Stimulated activated CD4-positive, alpha-beta T cell treated with anti-CD3 and anti-CD28 coated beads, Interleukin-1b, Interleukin-23, amount 100 ng/mL, for 24 hours (primary cell): ENCODE data around the gene SNTB2.
A peak's percentile ranks its signal among the peaks of the same experiment; 100 is the strongest.

ENCODE experiments used
- DNase-seq, 4 experiments: peaks; one replicate each; pipeline ENCODE4 v3.0.0-alpha.2; 2020; ENCODE audit warnings: low read depth in 4 of 4, low spot score in 1 of 4

SNTB2 gene

GRCh38 chr16:69338557-69339288 lies 151.8 kb downstream of the SNTB2 start:
- DNase-seq, result no peak

DNA sequence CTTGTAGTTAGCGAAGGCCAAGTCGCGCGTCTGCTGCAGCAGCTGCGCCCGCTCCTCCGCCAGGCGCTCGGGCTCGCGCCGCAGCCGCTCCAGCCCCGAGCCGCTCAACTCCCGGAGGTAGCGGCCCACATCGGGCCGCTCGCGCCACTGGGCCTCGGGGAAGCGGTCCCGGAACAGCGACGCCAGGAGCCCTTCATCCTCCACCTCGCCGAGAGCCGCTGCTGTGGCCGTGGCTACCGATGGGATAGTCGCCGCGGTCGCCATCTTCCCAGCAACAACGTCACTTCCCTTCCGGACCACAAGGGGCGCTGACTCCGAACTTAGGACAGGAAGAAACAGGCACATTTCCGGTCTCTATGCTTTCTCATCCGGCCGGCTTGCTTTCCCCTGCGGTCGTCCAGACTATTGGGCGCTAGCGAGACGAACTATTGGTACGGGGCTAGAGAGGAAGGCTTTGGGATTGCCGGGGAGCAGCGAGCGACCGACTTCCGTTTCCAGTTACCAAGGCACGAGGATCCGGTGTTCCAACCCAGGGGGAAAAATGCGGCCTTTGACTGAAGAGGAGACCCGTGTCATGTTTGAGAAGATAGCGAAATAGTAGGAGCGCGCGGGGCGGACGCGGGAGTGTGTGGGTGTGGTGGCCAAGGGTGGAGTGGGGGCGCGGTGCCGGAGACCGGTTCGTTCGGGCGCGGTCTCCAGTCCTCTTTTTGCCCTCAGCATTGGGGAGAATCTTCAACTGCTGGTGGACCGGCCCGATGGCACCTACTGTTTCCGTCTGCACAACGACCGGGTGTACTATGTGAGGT lies 152.5 kb downstream of the SNTB2 start, which contains the start of the genes COG8 and NIP7:
TSS of gene COG8 (minus strand) at position 276 of the 806 bp plus-strand sequence. CDS start at position 264, 12 bp downstream.
TSS of gene NIP7 (plus strand) at position 484 of the 806 bp plus-strand sequence. CDS start at position 542, 58 bp downstream.
- peak; percentile 81 to 93 (median 82) for DNase-seq

DNA sequence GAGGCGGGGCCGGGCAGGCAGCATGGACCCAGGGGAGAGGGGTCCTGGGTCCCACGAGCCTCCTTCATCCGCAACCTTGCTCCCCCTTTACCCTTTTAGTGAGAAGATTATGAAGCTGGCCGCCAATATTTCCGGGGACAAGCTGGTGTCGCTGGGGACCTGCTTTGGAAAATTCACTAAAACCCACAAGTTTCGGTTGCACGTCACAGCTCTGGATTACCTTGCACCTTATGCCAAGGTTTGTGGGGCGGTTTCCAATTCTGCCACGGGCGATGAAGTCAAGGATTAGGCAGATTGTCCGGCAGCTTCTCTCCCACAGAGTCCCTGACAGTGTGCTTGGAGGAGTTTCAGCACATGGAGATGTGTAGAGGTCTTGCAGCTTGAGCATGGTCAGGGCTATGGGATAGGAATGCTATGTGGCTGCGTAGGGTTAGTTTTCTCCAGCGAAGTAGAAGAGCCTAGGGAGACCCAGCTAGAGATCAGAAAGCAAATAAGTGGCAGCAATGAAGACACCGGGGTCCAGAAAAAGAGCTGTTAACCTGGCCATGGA lies 153.2 kb downstream of the SNTB2 start:
- DNase-seq, result no peak

DNA sequence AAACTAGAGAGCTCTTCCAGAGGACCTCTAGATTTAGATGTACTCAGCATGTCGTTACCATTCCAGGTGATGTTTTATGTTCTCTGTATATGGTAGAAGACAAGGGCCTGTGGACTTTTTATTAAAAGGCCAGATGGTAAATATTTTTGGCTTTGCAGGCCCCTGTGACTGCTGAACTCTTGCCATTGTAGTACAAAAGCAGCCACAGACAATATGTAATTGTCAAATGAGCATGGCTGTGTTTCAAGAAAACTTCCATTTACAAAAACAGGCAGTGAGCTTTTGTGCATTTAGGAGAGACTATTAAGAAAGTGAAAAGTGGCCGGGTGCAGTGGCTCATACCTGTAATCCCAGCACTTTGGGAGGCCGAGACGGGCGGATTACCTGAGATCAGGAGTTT lies 157.2 kb downstream of the SNTB2 start:
- DNase-seq, result no peak

- DNase-seq, result no peak
Observed at GRCh38 chr16:69345923-69346322, 159.0 kb downstream of the SNTB2 start.

DNA sequence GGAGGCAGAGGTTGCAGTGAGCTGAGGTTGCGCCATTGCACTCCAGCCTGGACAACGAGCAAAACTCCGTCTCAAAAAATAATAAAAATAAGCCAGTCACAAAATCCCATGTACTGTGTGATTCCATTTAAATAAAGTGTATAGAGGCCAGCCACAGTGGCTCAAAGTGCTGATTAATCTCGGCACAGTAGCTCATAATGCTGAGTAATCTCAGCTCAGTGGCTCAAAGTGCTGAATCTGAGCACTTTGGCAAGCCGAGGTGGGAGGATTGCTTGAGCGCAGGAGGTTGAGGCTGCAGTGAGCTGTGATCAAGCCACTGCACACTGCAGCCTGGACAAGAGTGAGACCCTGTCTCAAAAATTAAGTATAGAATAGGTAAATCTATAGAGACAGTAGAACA lies 159.7 kb downstream of the SNTB2 start:
- DNase-seq, result no peak

DNA sequence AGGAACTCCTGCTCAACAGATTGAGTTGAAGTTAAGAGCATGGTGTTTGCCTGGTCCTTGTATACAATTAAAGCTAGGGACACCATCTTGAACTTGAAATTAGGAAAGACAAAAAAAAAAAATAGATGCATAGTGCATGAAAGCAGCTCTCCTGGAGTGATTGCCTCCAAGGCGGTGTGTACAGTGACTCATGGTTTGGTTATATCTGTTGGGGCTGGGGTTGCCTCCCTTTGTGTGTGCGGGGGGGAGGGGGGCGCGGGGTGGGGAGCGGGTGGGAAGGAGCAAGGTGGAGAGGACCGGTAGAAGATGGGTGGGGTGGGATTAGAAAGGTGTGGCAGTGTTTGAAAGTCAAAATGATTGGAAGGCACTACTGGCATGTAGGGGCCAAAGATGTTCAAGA lies 161.3 kb downstream of the SNTB2 start:
- no peak for DNase-seq

- no peak for DNase-seq
Observed at GRCh38 chr16:69349536-69349935, 162.6 kb downstream of the SNTB2 start.

- no peak for DNase-seq
Observed at GRCh38 chr16:69350536-69351133, 163.7 kb downstream of the SNTB2 start.

GRCh38 chr16:69351309-69352027 lies 164.5 kb downstream of the SNTB2 start, which contains the start of gene TMED6:
TMED6 (minus strand) TSS chr16:69351786; CDS start chr16:69351753, 33 bp downstream.
- no peak for DNase-seq
